ENCODE measurements around the gene RBM6. TPM values are rescaled to one million over a fixed set of nuclear protein-coding genes. Genes with fewer than 3 reads are reported as not detected.

The RBM6 gene
- total and polyA plus RNA-seq, 9 of the 15 experiments (the other 6 are each of a cell fraction or from before 2014, with no cell fraction given), result 19.9 to 82.2 (median 57.8) TPM

- TF ChIP-seq ZC3H4 (CRISPR knock-in tag; IDR thresholded peaks at IDR 0.05; ENCODE audit: borderline replicate concordance), result no peak
- no peak for TF ChIP-seq PYGO2 (tag; IDR thresholded peaks at IDR 0.05)
- TF ChIP-seq HLTF (IDR thresholded peaks at IDR 0.05), result 0 out of 2 replicates have a peak, but pooled peaks have one; percentile 47
- no peak for TF ChIP-seq ZNF589 (CRISPR knock-in tag; IDR thresholded peaks at IDR 0.05; ENCODE audit: low read depth)
- TF ChIP-seq, protein P1, sequence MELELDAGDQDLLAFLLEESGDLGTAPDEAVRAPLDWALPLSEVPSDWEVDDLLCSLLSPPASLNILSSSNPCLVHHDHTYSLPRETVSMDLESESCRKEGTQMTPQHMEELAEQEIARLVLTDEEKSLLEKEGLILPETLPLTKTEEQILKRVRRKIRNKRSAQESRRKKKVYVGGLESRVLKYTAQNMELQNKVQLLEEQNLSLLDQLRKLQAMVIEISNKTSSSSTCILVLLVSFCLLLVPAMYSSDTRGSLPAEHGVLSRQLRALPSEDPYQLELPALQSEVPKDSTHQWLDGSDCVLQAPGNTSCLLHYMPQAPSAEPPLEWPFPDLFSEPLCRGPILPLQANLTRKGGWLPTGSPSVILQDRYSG (tag; conservative IDR thresholded peaks at IDR 0.05; ENCODE audit: low read depth), result no peak
- TF ChIP-seq, protein P2, sequence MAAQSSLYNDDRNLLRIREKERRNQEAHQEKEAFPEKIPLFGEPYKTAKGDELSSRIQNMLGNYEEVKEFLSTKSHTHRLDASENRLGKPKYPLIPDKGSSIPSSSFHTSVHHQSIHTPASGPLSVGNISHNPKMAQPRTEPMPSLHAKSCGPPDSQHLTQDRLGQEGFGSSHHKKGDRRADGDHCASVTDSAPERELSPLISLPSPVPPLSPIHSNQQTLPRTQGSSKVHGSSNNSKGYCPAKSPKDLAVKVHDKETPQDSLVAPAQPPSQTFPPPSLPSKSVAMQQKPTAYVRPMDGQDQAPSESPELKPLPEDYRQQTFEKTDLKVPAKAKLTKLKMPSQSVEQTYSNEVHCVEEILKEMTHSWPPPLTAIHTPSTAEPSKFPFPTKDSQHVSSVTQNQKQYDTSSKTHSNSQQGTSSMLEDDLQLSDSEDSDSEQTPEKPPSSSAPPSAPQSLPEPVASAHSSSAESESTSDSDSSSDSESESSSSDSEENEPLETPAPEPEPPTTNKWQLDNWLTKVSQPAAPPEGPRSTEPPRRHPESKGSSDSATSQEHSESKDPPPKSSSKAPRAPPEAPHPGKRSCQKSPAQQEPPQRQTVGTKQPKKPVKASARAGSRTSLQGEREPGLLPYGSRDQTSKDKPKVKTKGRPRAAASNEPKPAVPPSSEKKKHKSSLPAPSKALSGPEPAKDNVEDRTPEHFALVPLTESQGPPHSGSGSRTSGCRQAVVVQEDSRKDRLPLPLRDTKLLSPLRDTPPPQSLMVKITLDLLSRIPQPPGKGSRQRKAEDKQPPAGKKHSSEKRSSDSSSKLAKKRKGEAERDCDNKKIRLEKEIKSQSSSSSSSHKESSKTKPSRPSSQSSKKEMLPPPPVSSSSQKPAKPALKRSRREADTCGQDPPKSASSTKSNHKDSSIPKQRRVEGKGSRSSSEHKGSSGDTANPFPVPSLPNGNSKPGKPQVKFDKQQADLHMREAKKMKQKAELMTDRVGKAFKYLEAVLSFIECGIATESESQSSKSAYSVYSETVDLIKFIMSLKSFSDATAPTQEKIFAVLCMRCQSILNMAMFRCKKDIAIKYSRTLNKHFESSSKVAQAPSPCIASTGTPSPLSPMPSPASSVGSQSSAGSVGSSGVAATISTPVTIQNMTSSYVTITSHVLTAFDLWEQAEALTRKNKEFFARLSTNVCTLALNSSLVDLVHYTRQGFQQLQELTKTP (IDR thresholded peaks at IDR 0.05; ENCODE audit: low read depth in 1 of 2, partially characterized antibody in 2 of 2), result peak in 1 of 2 experiments; percentile 92
- TF ChIP-seq ARID3B (CRISPR knock-in tag; IDR thresholded peaks at IDR 0.05; ENCODE audit: borderline replicate concordance), result no peak
- TF ChIP-seq, protein P3, sequence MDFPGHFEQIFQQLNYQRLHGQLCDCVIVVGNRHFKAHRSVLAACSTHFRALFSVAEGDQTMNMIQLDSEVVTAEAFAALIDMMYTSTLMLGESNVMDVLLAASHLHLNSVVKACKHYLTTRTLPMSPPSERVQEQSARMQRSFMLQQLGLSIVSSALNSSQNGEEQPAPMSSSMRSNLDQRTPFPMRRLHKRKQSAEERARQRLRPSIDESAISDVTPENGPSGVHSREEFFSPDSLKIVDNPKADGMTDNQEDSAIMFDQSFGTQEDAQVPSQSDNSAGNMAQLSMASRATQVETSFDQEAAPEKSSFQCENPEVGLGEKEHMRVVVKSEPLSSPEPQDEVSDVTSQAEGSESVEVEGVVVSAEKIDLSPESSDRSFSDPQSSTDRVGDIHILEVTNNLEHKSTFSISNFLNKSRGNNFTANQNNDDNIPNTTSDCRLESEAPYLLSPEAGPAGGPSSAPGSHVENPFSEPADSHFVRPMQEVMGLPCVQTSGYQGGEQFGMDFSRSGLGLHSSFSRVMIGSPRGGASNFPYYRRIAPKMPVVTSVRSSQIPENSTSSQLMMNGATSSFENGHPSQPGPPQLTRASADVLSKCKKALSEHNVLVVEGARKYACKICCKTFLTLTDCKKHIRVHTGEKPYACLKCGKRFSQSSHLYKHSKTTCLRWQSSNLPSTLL (IDR thresholded peaks at IDR 0.05), result no peak
- no peak for TF ChIP-seq CAMTA2 (CRISPR knock-in tag; conservative IDR thresholded peaks at IDR 0.05)
- no peak for TF ChIP-seq CHCHD3 (CRISPR knock-in tag; IDR thresholded peaks at IDR 0.05)
- TF ChIP-seq BRD9 (IDR thresholded peaks at IDR 0.05; ENCODE audit: low read depth, partially characterized antibody), result no peak
- TF ChIP-seq CBX1 (IDR thresholded peaks at IDR 0.05; ENCODE audit: low read depth), result no peak
- no peak for TF ChIP-seq ZBTB12 (CRISPR knock-in tag; IDR thresholded peaks at IDR 0.05)
- TF ChIP-seq, protein P4, sequence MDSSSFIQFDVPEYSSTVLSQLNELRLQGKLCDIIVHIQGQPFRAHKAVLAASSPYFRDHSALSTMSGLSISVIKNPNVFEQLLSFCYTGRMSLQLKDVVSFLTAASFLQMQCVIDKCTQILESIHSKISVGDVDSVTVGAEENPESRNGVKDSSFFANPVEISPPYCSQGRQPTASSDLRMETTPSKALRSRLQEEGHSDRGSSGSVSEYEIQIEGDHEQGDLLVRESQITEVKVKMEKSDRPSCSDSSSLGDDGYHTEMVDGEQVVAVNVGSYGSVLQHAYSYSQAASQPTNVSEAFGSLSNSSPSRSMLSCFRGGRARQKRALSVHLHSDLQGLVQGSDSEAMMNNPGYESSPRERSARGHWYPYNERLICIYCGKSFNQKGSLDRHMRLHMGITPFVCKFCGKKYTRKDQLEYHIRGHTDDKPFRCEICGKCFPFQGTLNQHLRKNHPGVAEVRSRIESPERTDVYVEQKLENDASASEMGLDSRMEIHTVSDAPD (CRISPR knock-in tag; IDR thresholded peaks at IDR 0.05), result no peak
Measured at GRCh38 chr3:50088725-50089608, 149.0 kb downstream of the RBM6 start, which contains the start of gene RBM5 (continued).
